ENCODE results near the gene RAD51B.
"Not testable (repeated sequence)": the region's sequence is repeated elsewhere in the genome, so short reads cannot be mapped to it uniquely, and the experiment has no call there.

Gene RAD51B

GRCh38 chr14:68293404-68293803 is 473.8 kb downstream of the RAD51B start:
- TF ChIP-seq, protein P1, sequence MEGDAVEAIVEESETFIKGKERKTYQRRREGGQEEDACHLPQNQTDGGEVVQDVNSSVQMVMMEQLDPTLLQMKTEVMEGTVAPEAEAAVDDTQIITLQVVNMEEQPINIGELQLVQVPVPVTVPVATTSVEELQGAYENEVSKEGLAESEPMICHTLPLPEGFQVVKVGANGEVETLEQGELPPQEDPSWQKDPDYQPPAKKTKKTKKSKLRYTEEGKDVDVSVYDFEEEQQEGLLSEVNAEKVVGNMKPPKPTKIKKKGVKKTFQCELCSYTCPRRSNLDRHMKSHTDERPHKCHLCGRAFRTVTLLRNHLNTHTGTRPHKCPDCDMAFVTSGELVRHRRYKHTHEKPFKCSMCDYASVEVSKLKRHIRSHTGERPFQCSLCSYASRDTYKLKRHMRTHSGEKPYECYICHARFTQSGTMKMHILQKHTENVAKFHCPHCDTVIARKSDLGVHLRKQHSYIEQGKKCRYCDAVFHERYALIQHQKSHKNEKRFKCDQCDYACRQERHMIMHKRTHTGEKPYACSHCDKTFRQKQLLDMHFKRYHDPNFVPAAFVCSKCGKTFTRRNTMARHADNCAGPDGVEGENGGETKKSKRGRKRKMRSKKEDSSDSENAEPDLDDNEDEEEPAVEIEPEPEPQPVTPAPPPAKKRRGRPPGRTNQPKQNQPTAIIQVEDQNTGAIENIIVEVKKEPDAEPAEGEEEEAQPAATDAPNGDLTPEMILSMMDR (IDR thresholded peaks at IDR 0.05; ENCODE audit: low read depth, low read length): no peak
- no peak overlapping the region for H3K4me3 ChIP-seq (replicated peaks in 1 of 2; ENCODE audit: low read depth in 2 of 2, low read length in 2 of 2)
- DNase-seq (ENCODE audit: low read depth in 2 of 2): no peak

- TF ChIP-seq, protein P1 (IDR thresholded peaks at IDR 0.05; ENCODE audit: low read depth, low read length): no peak
- peak in 1 of 2 donors; percentile 54 for DNase-seq (ENCODE audit: low read depth in 2 of 2)
- no peak overlapping the region for H3K4me3 ChIP-seq (replicated peaks in 1 of 2; ENCODE audit: low read depth in 2 of 2, low read length in 2 of 2)
These were observed 475.8 kb downstream of the RAD51B start for GRCh38 chr14:68295316-68295816.

DNA sequence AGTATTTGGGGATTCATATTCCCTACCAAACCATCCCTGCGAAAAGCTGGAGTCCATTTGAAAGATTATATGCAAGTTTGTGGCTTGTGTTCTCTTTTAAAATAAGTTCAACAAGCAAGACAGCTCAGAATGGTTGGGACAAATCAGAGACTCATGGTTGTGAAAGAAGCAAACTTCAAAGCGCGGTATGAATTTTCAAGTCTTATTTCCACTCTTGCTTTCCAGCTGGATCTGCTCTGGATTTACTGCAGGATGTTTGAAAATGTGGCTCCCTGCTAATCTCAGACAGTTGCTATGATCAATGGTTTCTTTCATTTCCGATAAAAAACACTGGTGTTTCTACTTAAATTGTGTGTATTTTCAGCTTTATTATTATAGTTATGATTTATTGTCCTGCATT is 477.5 kb downstream of the RAD51B start:
- TF ChIP-seq, protein P1 (IDR thresholded peaks at IDR 0.05; ENCODE audit: low read depth, low read length): no peak

GRCh38 chr14:68297876-68298468 is 478.4 kb downstream of the RAD51B start:
- peak; percentile 55 to 72 for DNase-seq (ENCODE audit: low read depth in 2 of 2)
- TF ChIP-seq, protein P1 (IDR thresholded peaks at IDR 0.05; ENCODE audit: low read depth, low read length): peak; percentile 24
- no peak overlapping the region for H3K4me3 ChIP-seq (replicated peaks in 1 of 2; ENCODE audit: low read depth in 2 of 2, low read length in 2 of 2)

More for the DNA sequence above, 477.5 kb downstream of the RAD51B start:
- no peak overlapping the region for H3K4me3 ChIP-seq (replicated peaks in 1 of 2; ENCODE audit: low read depth in 2 of 2, low read length in 2 of 2)
- DNase-seq (ENCODE audit: low read depth in 2 of 2): no peak

DNA sequence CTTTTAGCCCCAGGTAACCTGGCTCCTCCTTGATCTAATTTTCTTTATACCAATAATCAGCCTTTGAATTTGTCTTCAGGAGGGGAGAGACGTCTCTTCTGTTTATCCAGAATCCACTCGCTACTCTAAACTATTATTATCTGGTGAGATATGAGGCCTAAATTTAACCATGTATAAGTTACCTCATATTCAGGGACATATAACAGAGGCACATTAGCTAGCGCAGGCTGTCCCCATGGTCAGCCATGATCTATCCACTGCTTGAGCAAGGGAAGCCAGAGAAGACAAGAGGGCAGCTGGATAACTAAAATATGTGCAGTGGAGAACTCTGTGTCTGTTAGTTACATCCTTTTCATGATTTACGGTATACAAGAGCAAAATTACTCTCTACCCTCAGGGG is 481.0 kb downstream of the RAD51B start:
- TF ChIP-seq, protein P1 (IDR thresholded peaks at IDR 0.05; ENCODE audit: low read depth, low read length): no peak
- H3K4me3 ChIP-seq (replicated peaks in 1 of 2; ENCODE audit: low read depth in 2 of 2, low read length in 2 of 2): no peak overlapping the region
- no peak for DNase-seq (ENCODE audit: low read depth in 2 of 2)

DNA sequence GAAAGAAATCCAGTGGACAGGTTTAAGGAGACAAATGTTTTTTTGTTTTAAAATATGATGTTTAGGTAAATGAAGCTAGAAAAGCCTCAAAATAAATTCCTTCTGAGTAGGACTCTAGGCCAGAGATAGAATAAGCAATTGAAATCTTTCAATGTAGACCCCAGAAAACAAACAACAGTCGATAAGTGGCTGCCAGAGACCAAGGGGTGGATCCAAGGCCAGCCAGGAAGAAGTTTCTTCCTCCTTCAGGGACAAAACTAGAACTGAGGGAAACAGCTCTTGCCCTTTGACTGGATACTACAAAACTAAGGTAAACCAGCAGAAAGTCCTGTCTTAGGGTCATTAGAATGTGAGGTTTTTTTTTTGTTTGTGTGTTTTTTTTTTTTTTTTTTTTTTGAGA is 481.6 kb downstream of the RAD51B start:
- TF ChIP-seq, protein P1 (IDR thresholded peaks at IDR 0.05; ENCODE audit: low read depth, low read length): no peak
- no peak for DNase-seq (ENCODE audit: low read depth in 2 of 2)
- no peak overlapping the region for H3K4me3 ChIP-seq (replicated peaks in 1 of 2; ENCODE audit: low read depth in 2 of 2, low read length in 2 of 2)

GRCh38 chr14:68302938-68303337 is 483.4 kb downstream of the RAD51B start:
- DNase-seq (ENCODE audit: low read depth in 2 of 2); H3K4me3 ChIP-seq (replicated peaks in 1 of 2; ENCODE audit: low read depth in 2 of 2, low read length in 2 of 2): not testable (repeated sequence)

All from cardiac fibroblast (primary cell).